Stimulated activated CD4-positive, alpha-beta T cell treated with anti-CD3 and anti-CD28 coated beads, Interleukin-2, amount 100 ng/mL, for 4 hours (primary cell): Measurements from ENCODE around the gene WDCP.
"Not testable (repeated sequence)": the region's sequence is repeated elsewhere in the genome, so short reads cannot be mapped to it uniquely, and the experiment has no call there.

Source experiments
- DNase-seq: peaks from one replicate; pipeline ENCODE4 v3.0.0-alpha.2; 2020; ENCODE audit warnings: low read depth

Gene WDCP

DNA sequence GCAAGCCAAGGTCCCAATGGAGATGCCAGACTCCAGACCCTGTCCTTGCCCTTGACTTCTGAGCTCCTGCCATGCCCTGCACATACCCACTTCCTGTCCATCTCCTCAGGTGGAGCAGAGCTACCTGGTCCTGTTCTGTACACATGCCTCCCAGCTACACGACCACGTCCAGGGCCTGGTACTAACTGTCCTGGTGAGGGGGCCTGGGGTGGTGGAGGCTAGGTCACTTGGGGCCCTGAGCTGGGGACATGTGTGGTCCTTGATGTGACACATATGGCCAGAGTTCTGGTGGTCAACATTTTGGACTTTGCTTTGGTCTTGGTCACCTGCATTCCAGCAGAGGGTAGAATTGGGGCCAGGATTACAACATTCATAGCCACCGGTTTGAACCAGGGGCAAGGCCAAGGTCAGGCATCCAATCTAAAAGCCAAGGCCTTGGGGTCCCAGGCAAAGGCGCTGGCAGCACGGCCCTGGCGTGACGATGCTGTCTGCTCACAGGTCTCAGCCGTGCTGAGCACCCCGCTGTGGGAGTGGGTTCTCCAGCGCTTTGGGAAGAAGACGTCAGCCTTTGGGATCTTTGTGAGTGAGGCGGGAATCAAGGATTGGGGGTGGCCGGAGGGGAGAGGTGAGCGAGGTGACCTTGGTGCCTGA is 24.7 kb downstream of the WDCP start:
- DNase-seq: no peak

DNA sequence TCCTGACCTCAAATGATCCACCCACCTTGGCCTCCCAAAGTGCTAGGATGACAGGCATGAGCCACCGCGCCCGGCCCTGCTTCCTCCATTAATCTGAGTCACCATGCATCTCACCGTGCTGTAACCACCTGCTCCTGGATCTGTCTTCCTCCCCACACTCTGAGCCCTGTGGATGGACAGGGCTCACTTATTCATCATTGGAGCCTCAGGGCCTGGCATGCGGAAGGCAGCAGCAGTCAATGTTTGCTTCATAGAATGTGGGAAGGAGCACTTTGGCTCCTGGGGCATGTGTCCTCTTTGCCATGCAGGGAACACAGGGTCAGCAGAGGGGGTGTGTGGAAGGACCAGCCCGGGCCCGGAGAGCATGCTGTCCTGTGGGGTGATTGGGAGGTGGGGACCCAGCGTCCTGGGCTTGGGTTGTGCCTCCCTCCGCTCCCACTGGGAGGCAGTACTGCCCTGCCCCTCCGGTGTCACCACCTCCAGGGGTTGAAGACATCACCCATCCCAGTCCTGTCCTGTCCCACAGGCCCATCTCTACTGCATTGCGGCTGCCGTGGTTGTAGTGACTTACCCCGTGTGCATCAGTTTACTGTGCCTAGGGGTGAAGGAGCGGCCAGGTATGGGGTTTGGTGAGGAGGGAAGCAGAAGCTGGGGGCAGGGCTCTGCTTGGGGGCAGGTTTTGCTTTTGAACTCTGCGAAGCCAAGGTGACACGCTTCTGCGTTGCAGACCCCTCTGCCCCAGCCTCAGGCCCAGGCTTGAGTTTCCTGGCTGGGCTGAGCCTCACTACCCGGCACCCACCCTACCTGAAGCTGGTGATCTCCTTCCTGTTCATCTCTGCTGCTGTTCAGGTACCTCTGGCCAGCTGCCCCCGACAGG is 25.8 kb downstream of the WDCP start:
- DNase-seq: no peak

DNA sequence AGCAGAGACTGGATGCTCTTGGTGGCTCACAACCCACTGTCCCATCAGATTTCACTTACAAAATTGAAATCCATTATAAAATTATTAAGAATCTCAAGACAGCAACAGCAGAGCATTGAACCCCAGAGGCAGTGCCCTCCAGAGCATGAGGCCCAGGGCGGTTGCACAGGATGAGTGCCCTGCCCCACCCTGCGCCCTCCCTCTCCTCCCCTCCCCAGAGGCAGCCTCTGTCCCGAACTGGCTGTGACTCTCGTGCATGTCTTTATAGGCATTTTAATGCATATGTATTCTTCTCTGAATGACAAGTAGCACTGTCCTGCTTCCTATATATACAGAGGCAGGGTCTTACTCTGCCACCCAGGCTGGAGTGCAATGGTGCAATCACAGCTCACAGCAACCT is 26.9 kb downstream of the WDCP start:
- DNase-seq: no peak

DNA sequence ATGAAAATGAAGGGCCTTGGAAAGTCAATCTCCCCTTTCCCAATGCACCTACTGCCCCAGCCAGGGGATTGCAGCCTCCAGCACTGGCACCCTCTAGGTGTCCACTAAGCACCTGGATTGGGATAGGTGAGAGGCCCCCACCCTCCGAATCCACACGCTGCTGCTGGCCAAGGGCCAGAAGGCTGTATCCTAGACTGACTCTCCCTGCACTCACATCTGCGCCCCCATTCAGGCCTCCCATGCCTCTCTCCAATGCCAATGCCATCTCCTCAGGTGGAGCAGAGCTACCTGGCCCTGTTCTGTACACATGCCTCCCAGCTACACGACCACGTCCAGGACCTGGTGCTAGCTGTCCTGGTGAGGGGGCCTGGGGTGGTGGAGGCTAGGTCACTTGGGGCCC is 27.5 kb downstream of the WDCP start:
- no peak for DNase-seq

DNA sequence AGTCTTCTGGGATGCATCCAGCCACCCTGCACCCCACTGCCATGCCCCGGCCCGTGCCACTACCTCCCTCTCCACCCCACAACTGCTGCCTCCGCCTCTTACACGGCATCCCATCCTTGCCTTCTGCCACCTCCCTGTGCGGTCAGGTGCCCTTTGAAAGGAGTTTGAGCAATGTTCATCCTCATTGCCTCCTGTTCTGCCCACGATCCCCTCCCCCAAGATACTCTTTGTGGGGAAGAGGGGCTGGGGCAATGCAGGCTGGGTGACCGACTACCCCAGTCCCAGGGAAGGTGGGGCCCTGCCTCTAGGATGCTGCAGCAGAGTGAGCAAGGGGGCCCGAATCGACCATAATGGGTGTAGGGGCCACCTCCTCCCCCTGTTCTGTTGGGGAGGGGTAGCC is 28.9 kb downstream of the WDCP start:
- DNase-seq: no peak

DNA sequence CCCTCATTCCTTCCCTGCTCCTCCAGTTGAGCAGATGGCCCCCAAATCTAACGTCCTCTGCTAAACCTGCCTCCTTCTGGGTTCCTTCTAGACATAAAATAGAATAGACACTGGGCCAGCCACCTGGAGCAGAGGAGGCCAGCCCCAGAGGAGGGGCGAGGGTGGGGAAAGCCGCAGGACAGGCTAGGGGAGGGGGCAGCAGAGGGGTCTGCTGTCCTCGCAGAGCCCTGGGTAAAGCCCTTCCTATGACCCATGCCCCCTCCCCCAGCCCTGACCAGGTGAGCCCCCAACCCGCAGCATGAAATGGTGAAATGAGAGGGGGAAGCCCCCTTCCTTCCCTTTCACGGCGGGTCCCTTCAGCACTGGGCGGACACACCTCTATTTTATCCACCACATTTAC is 29.5 kb downstream of the WDCP start:
- no peak for DNase-seq

DNA sequence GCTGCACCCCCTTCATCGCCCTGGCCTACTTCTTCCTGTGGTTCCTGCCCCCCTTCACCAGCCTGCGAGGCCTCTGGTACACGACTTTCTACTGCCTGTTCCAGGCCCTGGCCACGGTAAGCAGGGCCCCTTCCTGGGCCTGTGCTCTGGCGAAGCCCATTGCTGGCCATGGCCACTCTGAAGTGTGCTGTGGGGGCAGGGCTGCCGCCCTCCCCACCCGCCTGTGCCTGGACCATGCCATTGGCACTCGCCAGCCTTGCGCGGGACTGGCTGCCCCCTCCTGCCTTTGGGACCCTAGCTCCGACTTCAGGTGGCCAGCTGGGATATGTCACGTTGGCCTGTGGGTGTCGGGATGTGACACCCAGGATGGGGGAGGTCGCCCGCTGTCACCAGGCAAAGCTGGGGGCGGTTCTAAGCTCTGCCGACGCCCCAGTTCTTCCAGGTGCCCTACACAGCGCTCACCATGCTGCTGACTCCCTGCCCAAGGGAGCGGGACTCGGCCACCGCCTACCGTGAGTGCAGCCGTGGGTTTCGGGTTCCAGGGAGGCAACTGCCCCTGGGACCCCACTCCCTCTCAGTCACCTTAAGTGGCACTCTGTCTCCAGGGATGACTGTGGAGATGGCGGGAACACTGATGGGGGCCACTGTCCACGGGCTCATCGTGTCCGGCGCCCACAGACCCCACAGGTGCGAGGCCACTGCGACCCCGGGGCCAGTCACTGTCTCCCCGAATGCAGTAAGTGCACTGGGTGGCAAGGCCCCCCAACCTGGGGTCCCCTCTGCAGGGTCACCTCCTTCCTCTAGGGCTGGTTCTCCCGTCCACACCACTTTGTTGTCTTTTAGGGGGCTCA is 30.1 kb downstream of the WDCP start:
- DNase-seq: no peak

DNA sequence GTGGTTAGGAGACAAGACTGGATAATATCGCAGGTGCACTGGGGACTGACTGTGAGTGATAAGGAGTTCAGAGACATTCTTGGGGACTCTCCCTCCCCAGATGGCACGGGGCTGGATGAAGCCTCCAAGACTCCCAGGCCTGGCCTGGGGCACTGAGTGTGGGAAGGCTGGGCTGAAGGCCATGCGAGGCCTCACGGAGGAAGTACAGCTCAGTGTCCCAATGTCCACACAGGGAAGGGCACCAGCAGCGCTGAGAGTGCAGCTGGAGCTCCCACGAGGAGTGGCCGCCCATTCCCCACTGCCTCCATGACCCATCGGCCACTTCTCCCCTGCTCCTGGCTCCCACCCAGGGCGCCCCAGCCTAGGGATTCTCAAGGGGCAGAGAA is 30.8 kb downstream of the WDCP start:
- DNase-seq: no peak

DNA sequence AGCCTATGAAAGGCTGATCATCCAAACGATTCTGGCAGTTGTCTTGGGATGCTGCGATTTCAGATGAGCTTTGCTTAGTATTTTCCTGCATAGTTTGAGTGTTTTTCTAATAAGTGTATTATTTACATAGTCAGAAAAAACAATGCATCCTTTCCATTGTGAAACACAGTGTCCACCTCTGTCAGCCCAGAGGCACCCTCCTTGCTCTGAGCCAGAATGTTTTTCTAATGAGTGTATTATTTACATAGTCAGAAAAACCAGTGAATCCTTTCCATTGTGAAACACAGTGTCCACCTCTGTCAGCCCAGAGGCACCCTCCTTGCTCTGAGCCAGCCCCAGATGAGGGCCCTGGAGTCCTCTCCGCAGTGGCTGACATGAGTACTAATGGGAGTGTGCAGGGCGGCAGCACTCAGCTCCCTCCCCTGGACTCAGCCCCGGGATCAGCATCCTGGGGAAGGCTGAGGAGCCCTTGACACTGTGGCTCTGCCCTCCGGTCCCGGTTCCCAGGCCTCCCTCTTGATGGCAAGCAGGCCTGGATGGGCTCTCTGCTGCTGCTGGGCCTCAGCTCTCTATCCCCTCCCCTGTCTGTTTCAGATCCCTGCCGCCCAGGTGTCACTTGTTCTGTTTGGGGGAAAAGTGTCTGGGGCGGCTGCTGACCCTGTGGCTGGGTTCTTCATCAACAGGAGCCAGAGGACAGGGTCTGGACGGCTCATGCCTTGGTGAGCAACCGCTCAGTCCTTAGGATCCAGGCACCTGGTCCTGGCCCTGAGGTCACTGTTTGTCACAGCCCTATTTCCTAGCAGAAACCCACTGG is 31.4 kb downstream of the WDCP start:
- DNase-seq: no peak

DNA sequence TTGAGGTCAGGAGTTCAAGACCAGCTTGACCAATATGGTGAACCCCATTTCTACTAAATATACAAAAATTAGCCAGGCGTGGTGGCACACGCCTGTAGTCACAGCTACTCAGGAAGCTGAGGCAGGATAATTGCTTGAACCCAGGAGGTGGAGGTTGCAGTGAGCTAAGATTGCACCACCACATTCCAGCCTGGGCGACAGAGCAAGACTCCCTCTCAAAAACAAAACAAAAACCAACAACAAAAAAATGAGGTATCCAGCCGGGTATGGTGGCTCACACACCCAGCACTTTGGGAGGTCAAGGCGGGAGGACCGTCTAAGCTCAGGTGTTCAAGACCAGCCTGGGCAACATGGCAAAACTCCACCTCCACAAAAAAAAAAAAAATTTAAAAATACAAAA is 32.3 kb downstream of the WDCP start:
- not testable (repeated sequence) for DNase-seq

DNA sequence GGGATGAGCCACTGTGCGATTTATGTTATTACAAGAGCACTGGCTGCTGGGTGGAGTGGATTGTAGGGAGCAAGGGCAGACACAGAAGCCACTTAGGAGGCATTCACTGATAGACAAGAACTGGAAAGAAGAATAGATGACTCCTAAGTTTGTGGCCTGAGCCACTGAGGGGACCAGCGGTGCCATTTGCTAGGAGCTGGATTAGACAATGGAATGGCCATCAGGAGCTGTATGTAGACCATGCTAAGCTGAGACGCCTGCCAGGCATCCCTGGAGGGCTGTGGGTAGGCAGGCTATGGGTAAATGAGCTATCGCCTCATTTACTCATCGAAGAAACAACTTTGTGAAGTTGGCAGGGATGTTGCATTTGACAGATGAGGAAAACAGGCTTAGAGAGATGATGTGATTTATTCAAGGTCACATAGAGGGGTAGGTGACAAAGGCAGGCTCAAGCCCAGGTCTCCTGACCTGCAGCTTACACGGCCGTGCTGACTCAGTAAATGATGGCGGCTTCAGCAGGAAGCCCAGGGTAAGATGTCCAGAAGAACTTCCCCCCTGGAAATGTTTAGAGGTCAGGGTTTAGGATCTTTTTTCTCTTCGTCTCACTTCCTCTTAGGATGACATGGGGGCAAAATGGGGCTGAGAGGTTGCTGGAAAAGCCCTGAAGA is 34.5 kb downstream of the WDCP start:
- DNase-seq: no peak

DNA sequence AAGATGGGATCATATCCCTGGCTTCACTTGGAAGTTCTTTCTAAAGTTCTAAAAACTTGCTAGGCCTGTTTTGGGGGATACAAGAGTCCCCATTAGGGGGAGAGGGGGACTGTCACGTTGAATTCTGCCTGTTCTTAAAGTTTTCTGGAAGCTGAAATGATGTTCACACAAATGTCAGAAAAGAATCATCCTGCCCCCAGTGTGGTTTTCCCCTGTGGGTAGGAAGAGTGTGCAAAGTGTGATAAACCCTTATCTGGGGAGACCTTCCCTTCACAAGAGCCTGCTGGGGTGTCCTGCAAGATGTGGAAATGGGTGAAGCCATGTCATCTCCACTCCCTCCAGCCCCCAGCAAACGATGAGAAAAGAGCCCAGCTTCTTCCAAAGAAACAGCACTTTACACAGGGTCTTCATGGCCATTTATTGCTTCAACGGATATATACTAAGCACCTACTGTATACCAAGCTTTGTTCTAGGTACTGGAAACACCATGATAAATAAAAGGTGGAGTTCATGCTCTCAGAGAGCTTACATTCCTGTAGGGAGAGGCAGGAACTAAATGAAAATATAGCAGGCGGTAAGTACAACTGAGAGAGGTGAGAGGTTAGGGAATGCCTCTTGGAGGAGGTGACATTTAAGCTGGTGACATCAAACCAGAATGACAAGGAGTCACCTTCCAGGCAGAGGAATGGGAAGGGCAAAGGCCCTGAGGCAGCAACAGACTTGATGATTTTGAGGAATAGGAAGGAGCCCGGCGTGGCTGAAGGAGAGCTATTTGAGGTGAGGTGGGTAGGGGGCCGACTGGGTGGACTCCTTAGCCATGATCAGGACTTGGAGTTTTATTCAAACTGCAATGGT is 35.7 kb downstream of the WDCP start:
- no peak for DNase-seq

DNA sequence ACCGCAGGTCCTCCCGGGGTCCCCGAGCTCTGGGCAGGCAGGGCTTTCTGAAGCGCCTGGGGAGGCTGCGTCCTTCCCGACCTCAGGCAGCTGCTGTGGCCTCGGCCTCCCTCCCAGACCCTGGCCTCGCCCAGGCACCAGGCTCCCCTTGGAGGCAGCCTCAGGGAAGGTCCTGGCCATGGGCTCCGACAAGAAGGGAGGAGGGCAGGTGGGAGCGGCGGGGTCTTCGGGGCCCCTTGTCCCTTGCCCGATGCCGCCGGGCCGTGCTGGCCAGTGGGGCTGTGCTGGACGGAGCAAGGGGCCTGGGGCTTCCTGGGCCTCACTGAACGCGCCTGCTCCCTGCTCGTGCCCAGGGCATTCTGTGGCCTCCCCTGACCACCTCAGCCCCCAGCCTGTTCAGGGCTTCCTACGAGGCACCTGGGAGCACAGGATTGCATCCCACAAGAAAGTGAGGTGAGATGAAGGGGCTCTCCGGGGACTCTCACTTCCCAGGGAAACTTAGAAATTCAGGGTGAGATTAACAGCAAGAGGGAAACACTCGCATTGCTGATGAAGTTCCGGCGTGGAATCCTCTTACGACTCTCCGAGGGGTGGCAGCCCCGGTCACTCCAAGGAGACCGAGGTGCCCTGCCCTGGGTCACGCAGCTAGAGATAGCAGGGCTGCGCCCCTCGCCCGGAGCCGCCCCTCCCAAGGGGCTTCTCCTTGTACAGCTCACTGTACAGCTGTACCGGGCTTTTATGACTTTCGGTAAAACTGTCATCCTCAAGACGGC is 36.5 kb downstream of the WDCP start:
- no peak for DNase-seq

DNA sequence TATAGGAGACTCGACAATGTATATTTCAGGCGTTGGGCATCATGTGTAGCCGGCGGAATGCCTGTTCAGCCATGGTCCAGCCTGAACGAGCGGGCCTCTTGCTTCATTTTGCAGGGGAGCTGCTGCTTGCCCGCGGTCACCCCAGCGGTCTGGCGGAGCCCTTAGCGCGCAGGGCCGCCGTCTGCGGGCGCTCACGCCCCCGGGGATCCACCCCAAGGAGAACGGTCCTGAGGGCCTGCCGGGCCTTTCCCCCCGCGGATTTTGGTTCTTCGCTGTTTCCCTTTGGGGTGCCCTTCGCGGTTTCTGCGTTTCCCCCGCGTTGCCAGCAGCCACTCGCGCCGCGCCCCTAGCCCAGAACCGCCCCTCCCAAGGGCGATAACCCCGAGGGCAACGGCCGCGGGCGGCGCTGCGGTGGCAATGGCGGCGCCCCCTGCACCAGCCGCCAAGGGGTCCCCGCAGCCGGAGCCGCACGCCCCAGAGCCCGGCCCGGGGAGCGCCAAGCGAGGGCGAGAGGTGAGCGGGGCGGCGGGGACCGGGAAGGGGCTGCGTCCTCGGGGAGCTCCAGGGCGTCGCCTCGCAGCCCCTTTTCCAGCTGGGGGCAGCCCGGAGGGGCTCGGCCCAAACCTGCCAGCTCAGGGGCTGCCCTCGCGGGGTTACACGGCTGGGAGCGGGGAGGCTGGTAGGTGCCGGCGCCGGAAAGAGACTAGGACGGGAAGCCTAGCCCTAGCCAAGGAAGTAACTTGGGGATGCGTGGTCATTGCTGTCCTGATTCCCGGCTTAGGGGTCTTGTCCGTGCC is 37.3 kb downstream of the WDCP start, which contains the start of gene MFSD2B:
TSS of gene MFSD2B (plus strand) at position 406 of the 797 bp plus-strand sequence. CDS start at position 418, 12 bp downstream.
- no peak for DNase-seq

DNA sequence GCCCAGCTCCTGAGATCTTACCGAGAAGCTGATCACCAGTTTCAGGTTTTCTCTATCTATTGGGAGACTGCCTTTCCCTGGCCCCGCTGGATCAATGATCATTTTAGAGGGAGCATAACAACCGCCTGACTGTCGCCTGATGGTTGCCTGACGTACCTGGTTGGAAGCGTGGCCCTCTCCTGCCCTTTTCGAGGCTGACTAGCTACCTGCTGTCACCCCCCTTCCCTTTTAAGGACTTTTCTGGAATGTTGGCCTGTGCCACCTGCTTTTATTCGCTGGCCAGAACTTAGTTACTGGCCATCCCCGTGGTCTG is 37.9 kb downstream of the WDCP start:
- DNase-seq: no peak

DNA sequence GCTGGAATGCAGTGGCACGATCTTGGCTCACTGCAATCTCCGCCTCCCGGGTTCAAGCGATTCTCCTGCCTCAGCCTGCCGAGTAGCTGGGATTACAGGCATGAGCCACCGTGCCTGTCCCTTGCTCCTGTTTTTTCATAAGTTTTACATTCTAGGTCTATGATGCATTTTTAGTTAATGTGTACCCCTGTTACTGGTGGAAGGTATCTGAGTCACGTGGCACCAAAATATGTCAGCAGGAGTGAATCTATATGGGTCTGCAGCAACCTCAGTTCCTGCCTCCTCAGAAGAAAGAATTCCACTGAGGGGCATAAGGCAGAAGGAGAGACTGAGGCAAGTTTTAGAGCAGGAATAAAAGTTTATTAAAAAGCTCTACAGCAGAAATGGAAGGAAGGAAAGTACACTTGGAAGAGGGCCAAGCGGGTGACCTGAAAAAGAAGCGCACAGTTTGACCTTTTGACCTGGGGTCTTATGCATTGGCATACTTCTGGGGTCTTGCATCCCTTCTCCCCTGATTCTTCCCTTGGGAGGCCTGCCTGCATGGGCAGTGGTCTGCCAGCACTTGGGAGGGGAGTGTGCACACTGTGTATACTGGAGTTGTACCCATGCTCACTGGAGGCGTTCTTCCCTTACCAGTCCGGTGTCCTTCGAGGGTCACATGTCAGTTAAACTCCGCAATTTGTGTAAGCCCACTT is 38.4 kb downstream of the WDCP start:
- no peak for DNase-seq

DNA sequence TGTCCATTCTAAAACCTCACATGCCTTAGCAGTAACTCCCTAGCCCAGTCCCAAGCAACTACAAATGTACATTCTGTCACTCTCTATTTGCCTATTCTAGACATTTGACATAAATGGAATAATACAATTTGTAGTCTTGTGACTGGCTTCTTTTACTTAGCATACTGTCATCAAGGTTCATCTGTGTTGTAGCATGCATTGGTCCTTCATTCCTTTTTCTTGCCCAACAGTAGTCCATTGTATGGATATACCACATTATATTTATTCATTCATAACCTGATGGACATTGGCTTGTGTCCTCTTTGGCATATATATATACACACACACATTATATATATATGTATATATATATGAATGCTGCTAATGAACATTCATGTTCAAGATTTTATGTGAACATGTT is 39.5 kb downstream of the WDCP start:
- no peak for DNase-seq

DNA sequence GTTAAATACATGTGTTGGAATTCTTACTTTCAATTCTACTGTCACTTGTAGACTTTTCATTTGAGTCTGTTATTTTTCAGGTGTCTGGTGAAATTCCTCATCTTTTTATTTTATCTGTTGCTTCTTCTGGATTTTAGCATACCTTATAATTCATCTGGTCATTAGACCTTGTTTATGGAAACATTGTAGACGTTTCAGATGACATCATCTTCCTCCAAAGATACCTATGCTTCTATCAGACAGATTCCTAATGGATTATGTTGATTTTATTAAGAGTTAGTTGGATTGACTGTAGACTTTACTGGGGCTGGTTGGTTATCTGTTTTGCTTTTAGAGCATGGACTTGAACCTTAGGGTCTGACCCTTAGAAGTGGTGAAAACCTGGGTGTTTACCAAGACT is 52.6 kb downstream of the WDCP start:
- no peak for DNase-seq
